ENCODE measurements around the gene DPYD.

DPYD gene

GRCh38 chr1:97073169-97073568 lies 847.7 kb downstream of the DPYD start:
- DNase-seq = no peak

- DNase-seq = no peak
Observed at GRCh38 chr1:97071173-97071572, 849.7 kb downstream of the DPYD start.

- no peak for DNase-seq
Observed at GRCh38 chr1:97070376-97070775, 850.5 kb downstream of the DPYD start.

- peak; percentile 36 for DNase-seq
Observed at GRCh38 chr1:97069312-97069711, 851.5 kb downstream of the DPYD start.

DNA sequence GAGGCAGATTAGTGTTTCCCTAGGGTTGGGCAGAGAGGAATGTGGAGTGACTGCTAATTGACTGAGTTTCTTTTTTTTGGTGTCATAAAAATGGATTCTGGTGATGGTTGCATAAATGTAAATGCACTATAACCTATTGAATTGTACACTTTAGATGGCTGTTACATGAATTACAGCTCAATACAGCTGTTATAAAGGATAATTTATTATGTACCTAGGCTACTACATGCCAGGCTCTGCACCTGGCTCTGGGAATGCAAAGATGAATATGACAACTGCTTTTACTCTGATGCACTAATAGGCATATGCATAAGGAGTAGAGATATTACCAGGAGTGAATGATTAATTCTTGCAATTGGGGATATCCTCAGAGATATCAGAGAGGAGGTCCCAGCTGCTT lies 854.0 kb downstream of the DPYD start:
- no peak for DNase-seq

DNA sequence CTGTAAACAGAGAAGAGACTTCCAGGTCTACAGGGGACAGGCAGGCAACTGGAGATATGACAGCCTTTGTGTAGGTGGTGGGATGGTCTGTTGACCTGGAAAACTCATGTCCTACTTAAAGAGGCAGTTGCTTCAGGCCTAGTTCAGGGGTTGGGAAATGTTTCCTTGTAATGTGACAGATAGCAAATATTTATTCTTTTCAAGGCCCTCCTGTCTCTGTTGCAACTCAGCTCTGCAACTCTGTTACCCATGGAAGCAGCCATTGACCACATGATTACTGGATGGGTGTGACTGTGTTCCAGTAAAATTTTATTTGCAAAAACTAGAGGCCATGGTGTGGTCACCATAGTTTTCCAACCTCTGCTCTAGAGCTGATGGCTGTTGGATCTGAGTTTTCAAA lies 857.3 kb downstream of the DPYD start:
- DNase-seq = no peak

- no peak for DNase-seq
Observed at GRCh38 chr1:97061604-97062003, 859.2 kb downstream of the DPYD start.

DNA sequence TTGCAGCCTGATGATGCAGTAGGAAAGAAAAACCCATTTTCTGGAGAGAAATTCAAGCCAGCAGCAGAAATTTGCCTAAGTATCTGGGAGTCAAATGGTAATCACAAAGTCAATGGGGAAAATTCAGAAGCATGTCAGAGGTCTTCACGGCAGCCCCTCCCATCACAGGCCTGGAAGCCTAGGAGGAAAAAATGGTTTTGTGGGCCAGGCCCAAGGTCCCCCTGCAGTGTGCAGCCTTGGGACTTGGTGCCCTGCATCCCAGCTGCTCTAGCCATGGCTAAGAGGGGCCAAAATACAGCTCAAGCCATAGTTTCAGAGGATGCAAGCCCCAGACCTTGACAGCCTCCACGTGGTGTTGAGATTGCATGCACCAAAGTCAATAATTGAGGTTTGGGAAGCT lies 864.4 kb downstream of the DPYD start:
- no peak for DNase-seq

GRCh38 chr1:97053268-97053667 lies 867.6 kb downstream of the DPYD start:
- DNase-seq = no peak

DNA sequence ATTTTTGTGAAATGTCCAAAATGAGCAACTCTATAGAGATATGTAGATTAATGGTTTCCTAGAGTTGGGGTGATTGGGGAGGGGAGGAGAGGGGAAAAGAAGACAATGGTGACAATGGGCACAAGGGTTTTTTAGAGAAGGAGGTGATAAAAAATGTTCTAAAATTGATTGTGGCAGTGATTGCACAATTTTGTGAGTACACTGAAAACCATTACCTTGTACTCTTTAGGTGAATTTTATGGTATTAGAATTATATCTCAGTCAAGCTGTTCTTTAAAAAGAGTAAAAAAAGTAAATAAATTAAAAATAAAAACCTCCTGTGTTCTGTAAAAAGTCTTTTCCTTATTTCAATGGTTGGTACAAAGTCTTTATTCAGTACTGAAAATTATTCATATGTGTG lies 869.0 kb downstream of the DPYD start:
- no peak for DNase-seq

DNA sequence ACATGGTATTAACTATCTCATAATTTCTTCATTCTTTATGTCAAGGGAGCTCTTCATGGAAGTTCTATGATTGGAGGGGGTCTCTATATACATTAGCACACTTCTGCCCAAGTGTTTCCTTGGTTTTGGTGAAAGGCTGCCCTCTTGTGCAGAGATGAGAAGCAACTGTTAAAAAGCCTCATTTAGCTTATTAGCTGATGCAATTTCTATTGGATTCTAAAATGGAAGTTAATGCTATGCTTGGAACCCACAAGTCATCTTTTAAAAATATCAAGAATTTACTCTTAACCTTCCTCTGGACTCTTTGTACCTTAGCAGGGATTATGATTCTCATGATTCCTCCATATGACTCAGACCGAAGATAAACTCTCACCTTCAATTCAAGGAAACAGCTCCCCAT lies 870.3 kb downstream of the DPYD start:
- DNase-seq = peak; percentile 66

GRCh38 chr1:97047421-97047793 lies 873.4 kb downstream of the DPYD start:
- DNase-seq = no peak

DNA sequence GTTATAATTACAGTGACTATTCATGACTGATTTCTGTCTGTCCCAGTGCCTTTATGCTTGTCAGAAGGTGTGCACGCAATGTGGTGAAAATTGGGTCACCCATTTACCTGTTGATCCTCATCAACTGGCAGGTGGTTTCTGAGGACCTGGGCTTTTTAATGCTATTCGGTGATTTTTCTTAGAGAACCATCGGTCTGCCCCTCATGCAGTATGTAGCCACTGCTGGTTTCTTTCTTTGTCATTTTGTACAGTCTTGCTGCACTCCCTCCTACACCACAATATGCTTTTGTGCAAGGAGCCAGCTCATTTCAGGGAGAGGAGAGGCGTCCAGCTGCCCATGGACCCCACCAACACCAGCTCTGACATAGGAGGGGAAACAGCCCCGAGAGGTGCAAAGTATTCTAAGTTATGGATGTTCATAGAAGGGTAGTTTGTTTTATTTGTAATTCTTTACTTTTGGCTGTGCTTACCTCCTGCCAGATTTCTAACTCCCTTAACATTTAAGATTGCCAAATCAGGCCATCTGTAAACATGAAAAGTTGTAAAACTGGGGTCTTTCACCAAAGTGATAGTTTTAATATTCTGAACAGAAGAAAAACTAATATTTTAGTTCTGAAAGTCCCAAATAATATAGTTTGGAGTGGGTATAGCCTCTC lies 873.9 kb downstream of the DPYD start:
- DNase-seq = no peak

GRCh38 chr1:97044159-97044760 lies 876.6 kb downstream of the DPYD start:
- DNase-seq = no peak

- no peak for DNase-seq
Observed at GRCh38 chr1:97042551-97042950, 878.3 kb downstream of the DPYD start.

DNA sequence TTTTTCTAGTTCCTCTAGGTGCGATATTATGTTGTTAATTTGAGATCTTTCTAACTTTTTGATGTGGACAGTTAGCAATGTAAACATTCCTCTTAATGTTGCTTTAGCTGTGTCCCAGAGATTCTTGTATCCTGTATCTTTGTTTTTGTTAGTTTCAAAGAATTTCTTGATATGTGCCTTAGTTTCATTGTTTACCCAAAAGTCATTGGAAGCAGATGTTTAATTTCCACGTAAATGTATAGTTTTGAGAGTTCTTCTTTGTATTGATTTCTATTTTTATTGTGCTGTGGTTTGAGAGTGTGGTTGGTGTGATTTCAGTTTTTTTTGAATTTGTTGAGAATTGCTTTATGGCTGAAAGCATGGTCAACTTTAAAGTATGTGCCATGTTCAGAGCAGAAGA lies 879.8 kb downstream of the DPYD start:
- no peak for DNase-seq

- no peak for DNase-seq
Observed at GRCh38 chr1:97038410-97038809, 882.4 kb downstream of the DPYD start.

GRCh38 chr1:97034651-97035050 lies 886.2 kb downstream of the DPYD start:
- DNase-seq = no peak

DNA sequence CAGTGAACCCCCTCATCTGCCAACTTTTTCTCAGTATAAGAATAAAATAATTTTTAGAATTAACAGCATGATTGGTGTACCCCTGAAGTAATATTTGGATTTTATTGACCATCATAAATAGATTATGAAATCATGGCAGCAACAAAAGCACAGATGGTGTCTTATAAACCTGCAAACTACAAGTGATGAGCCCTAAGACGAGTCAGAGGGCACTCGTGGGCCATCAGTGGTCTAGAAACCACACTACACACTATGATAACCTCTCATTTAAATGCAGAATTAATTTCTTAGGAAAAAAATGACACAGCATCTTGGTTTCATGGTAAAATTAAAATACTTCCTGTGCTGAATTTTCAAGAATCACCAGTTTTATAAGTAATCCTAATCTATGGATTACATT lies 886.9 kb downstream of the DPYD start:
- no peak for DNase-seq

Measured in NCI-H82 (cell line).